GM03348 (cell line): ENCODE data around the gene RABGGTB.
"Not testable (repeated sequence)": the region's sequence is repeated elsewhere in the genome, so short reads cannot be mapped to it uniquely, and the experiment has no call there.

ENCODE experiments used
- DNase-seq: peaks from one replicate; pipeline ENCODE4 v3.0.0; 2012; ENCODE audit warnings: low spot score

The RABGGTB gene

GRCh38 chr1:75785983-75786853 is at the start of gene RABGGTB:
Gene RABGGTB (plus strand): TSS chr1:75786256. CDS start chr1:75786272, 16 bp downstream.
- peak; percentile 97 for DNase-seq

- no peak for DNase-seq
Measured at GRCh38 chr1:75742047-75742625, 43.9 kb upstream of the RABGGTB start.

DNA sequence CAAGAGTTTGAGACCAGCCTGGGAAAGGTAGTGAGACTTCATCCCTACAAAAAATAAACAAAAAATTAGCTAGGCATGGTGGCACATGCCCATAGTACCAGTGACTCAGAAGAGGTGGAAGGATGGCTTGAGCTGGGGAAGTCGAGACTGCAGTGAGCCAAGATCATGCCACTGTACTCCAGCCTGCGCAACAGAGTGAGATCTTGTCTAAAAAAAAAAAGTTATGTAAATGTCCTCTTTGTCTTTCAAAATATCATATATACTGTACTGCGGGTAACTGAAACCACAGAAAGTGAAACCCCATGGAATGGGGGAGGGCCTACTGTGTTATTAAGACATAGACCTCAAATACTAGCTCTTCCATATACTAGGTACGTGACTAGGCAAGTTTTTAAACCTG is 40.8 kb upstream of the RABGGTB start:
- DNase-seq = no peak

GRCh38 chr1:75757210-75757609 is 28.8 kb upstream of the RABGGTB start:
- not testable (repeated sequence) for DNase-seq

DNA sequence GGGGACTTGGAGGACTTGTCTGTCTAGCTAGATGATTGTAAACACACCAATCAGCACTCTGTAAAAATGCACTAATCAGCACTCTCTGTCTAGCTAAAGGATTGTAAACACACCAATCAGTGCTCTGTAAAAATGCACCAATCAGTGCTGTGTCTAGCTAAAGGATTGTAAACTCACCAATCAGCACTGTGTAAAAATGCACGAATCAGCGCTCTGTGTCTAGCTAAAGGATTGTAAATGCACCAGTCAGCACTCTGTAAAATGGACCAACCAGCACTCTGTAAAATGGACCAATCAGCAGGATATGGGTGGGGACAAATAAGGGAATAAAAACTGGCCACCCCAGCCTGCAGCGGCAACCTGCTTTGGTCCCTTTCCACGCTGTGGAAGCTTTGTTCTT is 27.5 kb upstream of the RABGGTB start:
- DNase-seq = not testable (repeated sequence)

- DNase-seq = no peak
Measured at GRCh38 chr1:75764057-75764655, 21.9 kb upstream of the RABGGTB start.

- DNase-seq = peak; percentile 80
Measured at GRCh38 chr1:75765697-75766355, 20.2 kb upstream of the RABGGTB start.

GRCh38 chr1:75768016-75768415 is 18.0 kb upstream of the RABGGTB start:
- DNase-seq = no peak

- no peak for DNase-seq
Measured at GRCh38 chr1:75770761-75771160, 15.3 kb upstream of the RABGGTB start.

DNA sequence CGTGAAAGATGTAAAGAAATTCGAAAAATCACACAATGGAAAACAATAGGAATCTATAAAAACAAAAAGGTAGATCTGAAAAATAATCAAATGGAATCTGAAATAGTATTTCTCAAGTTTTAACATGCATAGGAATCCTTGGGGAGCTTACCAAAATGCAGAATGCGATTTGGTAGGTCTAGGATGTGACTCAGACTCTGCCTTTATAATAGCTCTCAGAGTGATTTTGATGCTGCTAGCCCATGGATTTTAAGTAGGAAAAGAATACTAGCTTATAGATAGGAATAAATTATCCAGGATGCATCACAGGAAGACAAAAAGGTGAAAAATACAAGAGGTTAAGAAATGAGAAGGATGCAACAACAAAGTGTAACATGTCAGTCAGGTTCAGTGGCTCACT is 14.1 kb upstream of the RABGGTB start:
- DNase-seq = no peak

- DNase-seq = not testable (repeated sequence)
Measured at GRCh38 chr1:75777812-75778211, 8.2 kb upstream of the RABGGTB start.

GRCh38 chr1:75778694-75779093 is 7.4 kb upstream of the RABGGTB start:
- not testable (repeated sequence) for DNase-seq

DNA sequence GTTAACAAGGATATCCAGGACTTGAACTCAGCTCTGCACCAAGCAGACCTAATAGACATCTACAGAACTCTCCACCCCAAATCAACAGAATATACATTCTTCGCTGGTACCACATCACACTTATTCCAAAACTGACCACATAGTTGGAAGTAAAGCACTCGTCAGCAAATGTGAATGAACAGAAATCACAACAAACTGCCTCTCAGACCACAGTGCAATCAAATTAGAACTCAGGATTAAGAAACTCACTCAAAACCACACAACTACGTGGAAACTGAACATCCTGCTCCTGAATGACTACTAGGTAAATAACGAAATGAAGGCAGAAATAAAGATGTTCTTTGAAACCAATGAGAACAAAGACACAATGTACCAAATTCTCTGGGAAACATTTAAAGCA is 5.9 kb upstream of the RABGGTB start:
- DNase-seq = not testable (repeated sequence)

GRCh38 chr1:75783920-75784319 is 2.1 kb upstream of the RABGGTB start:
- not testable (repeated sequence) for DNase-seq

- DNase-seq = no peak
Measured at GRCh38 chr1:75785320-75785982, 605 bp upstream of the RABGGTB start.

DNA sequence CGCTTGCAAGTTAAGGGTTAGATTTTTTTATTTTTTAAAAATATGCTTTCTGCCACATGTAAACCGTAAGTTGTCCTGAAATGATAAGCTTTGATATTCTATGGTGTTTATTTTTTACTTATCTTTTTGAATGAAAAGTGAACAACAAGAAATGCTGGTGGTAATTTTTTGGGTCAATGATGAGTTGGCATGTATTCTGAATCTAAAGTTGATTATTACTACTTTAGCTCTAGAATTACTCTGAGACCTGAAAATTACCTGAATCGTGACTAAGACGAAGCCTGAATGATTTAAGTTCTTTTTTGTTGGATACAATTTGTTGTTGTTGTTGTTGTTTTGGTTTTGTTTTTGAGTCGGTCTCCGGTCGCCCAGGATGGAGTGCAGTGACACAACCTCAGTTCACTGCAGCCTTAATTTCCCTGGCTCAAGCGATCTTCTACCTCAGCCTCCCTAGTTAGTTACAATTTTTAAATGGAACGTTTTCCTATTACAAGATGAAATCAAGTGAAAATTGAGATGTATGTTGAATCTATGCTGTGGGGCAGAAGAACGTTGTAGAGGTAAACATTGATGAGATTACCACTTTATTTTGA is 941 bp downstream of the RABGGTB start:
- DNase-seq = no peak

GRCh38 chr1:75787524-75787923 is 1.5 kb downstream of the RABGGTB start:
- DNase-seq = no peak

DNA sequence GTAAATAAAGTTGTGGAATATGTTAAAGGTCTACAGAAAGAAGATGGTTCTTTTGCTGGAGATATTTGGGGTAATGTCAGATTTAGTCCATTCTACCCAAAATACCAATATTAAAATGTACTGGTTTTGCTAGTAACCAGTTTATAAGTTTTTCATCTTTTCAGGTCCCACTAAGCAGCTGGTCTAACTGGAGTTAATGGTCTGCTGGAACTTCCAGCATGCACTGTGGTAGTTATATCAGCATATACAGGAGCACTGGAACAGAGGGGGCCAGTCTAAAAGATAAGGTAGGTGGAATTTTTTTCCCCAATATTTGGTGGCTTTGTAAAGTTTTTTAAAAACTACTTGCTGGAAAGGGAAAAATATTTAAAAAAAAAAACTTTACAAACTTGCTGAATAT is 3.9 kb downstream of the RABGGTB start:
- DNase-seq = no peak

DNA sequence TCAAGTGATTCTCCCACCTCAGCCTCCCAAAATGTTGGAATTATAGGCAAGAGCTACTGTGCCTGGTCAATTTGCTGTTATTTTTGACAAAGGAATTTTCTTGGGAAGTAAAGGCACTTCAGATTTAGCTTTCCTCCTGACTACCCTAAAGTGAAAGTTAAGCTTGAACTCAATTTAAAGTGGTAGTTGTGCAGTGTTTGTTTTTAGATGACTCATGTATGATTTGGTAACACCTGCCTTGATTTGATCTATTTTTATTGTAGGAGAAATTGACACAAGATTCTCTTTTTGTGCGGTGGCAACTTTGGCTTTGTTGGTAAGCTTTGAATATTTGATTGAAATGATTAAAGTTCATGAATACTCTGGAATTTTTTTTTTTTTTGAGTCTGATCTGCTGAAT is 5.0 kb downstream of the RABGGTB start:
- peak; percentile 11 for DNase-seq

- DNase-seq = no peak
Measured at GRCh38 chr1:75792091-75792490, 6.0 kb downstream of the RABGGTB start.

DNA sequence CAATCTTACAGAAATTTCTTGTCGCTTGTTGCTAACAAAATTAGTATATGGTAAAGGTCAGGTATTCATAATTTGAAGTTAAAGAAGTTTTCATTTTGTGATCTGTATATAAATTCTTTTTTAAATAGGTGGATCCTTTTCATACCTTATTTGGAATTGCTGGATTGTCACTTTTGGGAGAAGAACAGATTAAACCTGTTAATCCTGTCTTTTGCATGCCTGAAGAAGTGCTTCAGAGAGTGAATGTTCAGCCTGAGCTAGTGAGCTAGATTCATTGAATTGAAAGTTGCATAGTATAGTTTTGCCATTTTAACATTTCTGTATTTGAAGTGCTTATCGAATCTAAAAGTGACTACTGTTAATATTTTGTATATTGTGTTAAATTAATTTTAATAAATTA is 8.3 kb downstream of the RABGGTB start:
- DNase-seq = no peak
